GM12892 (cell line): ENCODE measurements around the gene RNF144A.

Experiments
- POLR2A ChIP-seq: IDR thresholded peaks from 2 replicates; pipeline ENCODE4 v1.6.1; 2011; ENCODE audit warnings: low read depth, low read length, control low read depth
- POLR2AphosphoS5 ChIP-seq: IDR thresholded peaks from 2 replicates; pipeline ENCODE4 v1.6.1; 2011; ENCODE audit warnings: low read depth, low read length, control low read depth
- TAF1 ChIP-seq: IDR thresholded peaks from 2 replicates; pipeline ENCODE4 v1.6.1; 2011; ENCODE audit warnings: low read depth, mild to moderate bottlenecking, control low read depth, low read length, borderline replicate concordance

- TF ChIP-seq TAF1 (no peak), POLR2A (no peak), POLR2AphosphoS5 (no peak)
These were observed 65.2 kb downstream of the RNF144A start for GRCh38 chr2:6982449-6982848.
